ENCODE data around the gene LRRK1. TPM values are rescaled to one million over a fixed set of nuclear protein-coding genes. Genes with fewer than 3 reads are reported as not detected.

Gene LRRK1
- total and polyA plus RNA-seq, 2 of the 4 experiments (the other 2 are of a cell fraction) = 3.0 to 5.8 TPM

DNA sequence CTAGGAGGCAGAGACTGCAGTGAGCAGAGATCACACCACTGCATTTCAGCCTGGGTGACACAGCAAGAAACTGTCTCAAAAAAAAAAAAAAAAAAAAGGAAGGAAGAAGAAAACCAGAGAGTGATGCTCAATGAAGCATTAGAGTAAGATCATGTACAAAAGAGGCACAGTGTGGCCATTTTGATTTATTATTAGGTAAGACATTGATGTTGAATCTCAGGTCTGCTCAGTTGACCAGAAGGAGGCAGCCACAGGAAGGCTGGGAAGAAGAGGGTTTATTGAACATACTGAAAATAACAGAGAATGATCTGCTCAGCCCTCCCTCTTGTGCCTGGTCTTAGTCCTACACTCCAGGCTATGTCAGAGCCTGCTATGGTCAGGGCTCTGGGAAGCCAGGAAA lies 15.6 kb downstream of the LRRK1 start:
- no peaks in the 10 kb centered on the region for H3K9me3 ChIP-seq (ENCODE audit: control insufficient read depth, insufficient read depth, low read length)
- peaks cover 2% of the 10 kb centered on the region; the same call in 1 of the 2 replicates for H3K4me1 ChIP-seq (ENCODE audit: control insufficient read depth, insufficient read depth, low read length)
- no peak overlapping the region for H2BK5ac ChIP-seq (ENCODE audit: low read depth, low read length, poor library complexity, severe bottlenecking)
- H3K79me1 ChIP-seq (ENCODE audit: low read depth in 1 of 2, low read length in 2 of 2) = no peaks in the 10 kb centered on the region; a peak in 1 of 4 replicates
- H3K4ac ChIP-seq (ENCODE audit: low read depth, low read length) = no peak overlapping the region
- H3K4me2 ChIP-seq (ENCODE audit: low read depth, low read length) = no peak overlapping the region
- no peak overlapping the region for H3K23ac ChIP-seq (ENCODE audit: low read depth, low read length)
- ATAC-seq (ENCODE audit: low read depth) (0 out of 2 replicates have a peak, but pooled peaks have one; percentile 35), DNase-seq (peak; percentile 18)
- H3K36me3 ChIP-seq (ENCODE audit: control insufficient read depth, insufficient read depth, low read length) = no peaks in the 10 kb centered on the region
- H3K56ac ChIP-seq (ENCODE audit: extremely low read depth, insufficient read depth, low read length) = no peak overlapping the region
- H2AK5ac ChIP-seq (ENCODE audit: low read depth, low read length) = no peak overlapping the region
- H3K4me3 ChIP-seq (ENCODE audit: insufficient read depth, low read depth, low read length) = no peak overlapping the region
- no peak overlapping the region for H4K5ac ChIP-seq (ENCODE audit: low read depth, low read length)
- intact Hi-C loops (cut with micrococcal nuclease) (no loop called here), dilution Hi-C loops (cut with HindIII; ENCODE audit: low sequenced_read_pairs, unreplicated experiment) (no loop called here), in situ Hi-C loops (cut with MboI; ENCODE audit: low sequenced_read_pairs) (no loop called here)
- CTCF ChIA-PET = interaction anchor here (0.6 kb wide), 2 partner anchors 16 to 60 kb away, joined by 3 read pairs; no protein-coding TSS in a partner anchor
- no peak overlapping the region for H3K9ac ChIP-seq (ENCODE audit: low read depth, low read length)
- POLR2A ChIA-PET (ENCODE audit: unreplicated experiment) = no interaction called here
- no peak overlapping the region for H4K91ac ChIP-seq (ENCODE audit: insufficient read depth, low read depth, low read length)
- H2BK20ac ChIP-seq (ENCODE audit: low read depth, low read length) = no peak overlapping the region
- H2AFZ ChIP-seq (replicated peaks; ENCODE audit: low read length, poor library complexity) = no peak overlapping the region
- BruUV-seq (replicated peaks) = no TSS peak
- H3K18ac ChIP-seq (ENCODE audit: low read depth, low read length) = no peak overlapping the region
- H4K8ac ChIP-seq (ENCODE audit: low read depth in 2 of 2, low read length in 2 of 2) = no peak overlapping the region
- no peaks in the 10 kb centered on the region for H3K27me3 ChIP-seq (ENCODE audit: control insufficient read depth, insufficient read depth, low read length)
- H3K14ac ChIP-seq (replicated peaks; ENCODE audit: low read depth, low read length) = no peak overlapping the region
- peaks cover 4% of the 10 kb centered on the region; the same call in 1 of the 2 replicates for H3K9me1 ChIP-seq (ENCODE audit: insufficient read depth, low read length)
- H2BK120ac ChIP-seq (ENCODE audit: low read depth, low read length) = no peak overlapping the region
- H2BK15ac ChIP-seq (ENCODE audit: low read depth, low read length) = no peak overlapping the region
- TF ChIP-seq, protein P1, sequence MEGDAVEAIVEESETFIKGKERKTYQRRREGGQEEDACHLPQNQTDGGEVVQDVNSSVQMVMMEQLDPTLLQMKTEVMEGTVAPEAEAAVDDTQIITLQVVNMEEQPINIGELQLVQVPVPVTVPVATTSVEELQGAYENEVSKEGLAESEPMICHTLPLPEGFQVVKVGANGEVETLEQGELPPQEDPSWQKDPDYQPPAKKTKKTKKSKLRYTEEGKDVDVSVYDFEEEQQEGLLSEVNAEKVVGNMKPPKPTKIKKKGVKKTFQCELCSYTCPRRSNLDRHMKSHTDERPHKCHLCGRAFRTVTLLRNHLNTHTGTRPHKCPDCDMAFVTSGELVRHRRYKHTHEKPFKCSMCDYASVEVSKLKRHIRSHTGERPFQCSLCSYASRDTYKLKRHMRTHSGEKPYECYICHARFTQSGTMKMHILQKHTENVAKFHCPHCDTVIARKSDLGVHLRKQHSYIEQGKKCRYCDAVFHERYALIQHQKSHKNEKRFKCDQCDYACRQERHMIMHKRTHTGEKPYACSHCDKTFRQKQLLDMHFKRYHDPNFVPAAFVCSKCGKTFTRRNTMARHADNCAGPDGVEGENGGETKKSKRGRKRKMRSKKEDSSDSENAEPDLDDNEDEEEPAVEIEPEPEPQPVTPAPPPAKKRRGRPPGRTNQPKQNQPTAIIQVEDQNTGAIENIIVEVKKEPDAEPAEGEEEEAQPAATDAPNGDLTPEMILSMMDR (conservative IDR thresholded peaks at IDR 0.05; ENCODE audit: low read depth, low read length) = peak; percentile 18; the same call in 1 of the 2 replicates
- TF ChIP-seq POLR2A (IDR thresholded peaks at IDR 0.05; ENCODE audit: low read depth, low read length) = no peak
- H2AK9ac ChIP-seq (replicated peaks; ENCODE audit: low read depth, low read length, poor library complexity) = no peak overlapping the region
- H3K27ac ChIP-seq (ENCODE audit: insufficient read depth, low read length) = no peak overlapping the region
- no peaks in the 10 kb centered on the region for H4K20me1 ChIP-seq (ENCODE audit: insufficient read depth, low read length)
